PFSK-1 (cell line): ENCODE measurements around the gene DNAI7.

ENCODE experiments used
- FOXP2 ChIP-seq: optimal IDR thresholded peaks from 2 replicates; pipeline ENCODE3; 2011; ENCODE audit warnings: borderline replicate concordance, control low read depth, inconsistent platforms; ENCODE audit not compliant: insufficient read depth; ENCODE audit errors: extremely low read length, extremely low read depth
- POLR2AphosphoS5 ChIP-seq: IDR thresholded peaks from 2 replicates; pipeline ENCODE4 v1.6.1; 2012; ENCODE audit warnings: low read depth, mild to moderate bottlenecking, control low read depth, low read length, moderate library complexity
- REST ChIP-seq, 2 experiments: IDR thresholded peaks; 2 replicates each; pipeline versions ENCODE4 v1.6.1 to v1.8.0; 2011 to 2012; ENCODE audit warnings: low read depth in 2 of 2, low read length in 2 of 2, control low read depth in 1 of 2, inconsistent platforms in 1 of 2, mild to moderate bottlenecking in 1 of 2, moderate library complexity in 1 of 2; ENCODE audit not compliant: insufficient read depth in 1 of 2
- SIN3A ChIP-seq: IDR thresholded peaks from 2 replicates; pipeline ENCODE4 v1.6.1; 2012; ENCODE audit warnings: mild to moderate bottlenecking, low read length, moderate library complexity, borderline replicate concordance; ENCODE audit not compliant: insufficient read depth
- TAF1 ChIP-seq: IDR thresholded peaks from 2 replicates; pipeline ENCODE4 v1.6.1; 2012; ENCODE audit warnings: low read length, control low read depth, borderline replicate concordance; ENCODE audit not compliant: insufficient read depth

DNAI7 gene

GRCh38 chr12:25152055-25152454, 42.9 kb downstream of the DNAI7 start:
- no peak for TF ChIP-seq REST (IDR thresholded peaks at IDR 0.05; ENCODE audit: insufficient read depth in 1 of 2, low read depth in 2 of 2, low read length in 2 of 2)
- no peak for TF ChIP-seq TAF1
- TF ChIP-seq FOXP2 = no peak
- TF ChIP-seq SIN3A = no peak
- no peak for TF ChIP-seq POLR2AphosphoS5

- TF ChIP-seq SIN3A (no peak), TAF1 (no peak), REST (IDR thresholded peaks at IDR 0.05; ENCODE audit: insufficient read depth in 1 of 2, low read depth in 2 of 2, low read length in 2 of 2) (no peak), FOXP2 (no peak), POLR2AphosphoS5 (no peak)
Measured at GRCh38 chr12:25151476-25151875, 43.5 kb downstream of the DNAI7 start.

GRCh38 chr12:25146686-25147085, 48.3 kb downstream of the DNAI7 start:
- no peak for TF ChIP-seq FOXP2
- no peak for TF ChIP-seq REST (IDR thresholded peaks at IDR 0.05; ENCODE audit: insufficient read depth in 1 of 2, low read depth in 2 of 2, low read length in 2 of 2)
- no peak for TF ChIP-seq POLR2AphosphoS5
- TF ChIP-seq SIN3A = no peak
- TF ChIP-seq TAF1 = no peak

- TF ChIP-seq TAF1 (no peak), FOXP2 (no peak), SIN3A (no peak), REST (IDR thresholded peaks at IDR 0.05; ENCODE audit: insufficient read depth in 1 of 2, low read depth in 2 of 2, low read length in 2 of 2) (no peak), POLR2AphosphoS5 (no peak)
Measured at GRCh38 chr12:25135531-25136154, 59.3 kb downstream of the DNAI7 start.
